Activated CD8-positive, alpha-beta T cell treated with anti-CD3 and anti-CD28 coated beads for 36 hours (primary cell): ENCODE data around the gene INPP5A. TPM values are rescaled to one million over a fixed set of nuclear protein-coding genes. Genes with fewer than 3 reads are reported as not detected.

ENCODE experiments used
- ATAC-seq: fragments of 200-7000 bp; cut with Tn5 transposase; one replicate; pipeline ENCODE4 v1.10.0; 2021; ENCODE audit warnings: mild to moderate bottlenecking, moderate library complexity
- CTCF ChIA-PET: fragments of 350-600 bp; sonication (Branson Sonifier 250); formaldehyde crosslinking; loops from one replicate; lab custom pipeline; 2021; ENCODE audit warnings: antibody characterized with exemption; lab: Charles Lee
- POLR2A ChIA-PET: fragments of 350-600 bp; sonication (Branson Sonifier 250); formaldehyde crosslinking; loops from one replicate; lab custom pipeline; 2021; ENCODE audit warnings: antibody characterized with exemption; lab: Charles Lee
- DNase-seq: peaks from one replicate; pipeline ENCODE4 v3.0.0-alpha.2; 2020
- H3K27ac Mint-ChIP-seq: one replicate; pipeline ENCODE4 v1.8.0; 2021; ENCODE audit warnings: mild to moderate bottlenecking, mixed read lengths
- H3K27me3 Mint-ChIP-seq: one replicate; pipeline ENCODE4 v1.8.0; 2021; ENCODE audit warnings: mixed read lengths
- H3K36me3 Mint-ChIP-seq: one replicate; pipeline ENCODE4 v1.8.0; 2021; ENCODE audit warnings: low read depth, mixed read lengths
- H3K4me1 Mint-ChIP-seq: one replicate; pipeline ENCODE4 v1.8.0; 2021; ENCODE audit warnings: low read depth, mixed read lengths
- H3K4me3 Mint-ChIP-seq: one replicate; pipeline ENCODE4 v1.8.0; 2021; ENCODE audit warnings: mild to moderate bottlenecking, moderate library complexity, mixed read lengths
- H3K9me3 Mint-ChIP-seq: one replicate; pipeline ENCODE4 v1.8.0; 2021; ENCODE audit warnings: mixed read lengths
- CTCF ChIP-seq: fragments of 200-600 bp; IDR thresholded peaks from one replicate; pipeline ENCODE4 v1.8.0; 2022; ENCODE audit warnings: antibody characterized with exemption, mild to moderate bottlenecking
- intact Hi-C: fragments of 100-400 bp; cut with micrococcal nuclease; formaldehyde crosslinking; loops from one replicate; pipeline ENCODE4 v1.10.0; 2022
- total RNA-seq, 2 experiments: library from RNA; stranded (reverse); gene quantifications; one replicate each; pipeline ENCODE4 v1.2.3, GENCODE V29; 2021

INPP5A gene
- total RNA-seq, 2 experiments from 2014 or later: 9.6 to 10.4 TPM

GRCh38 chr10:132617737-132618052, 80.1 kb downstream of the INPP5A start:
- TF ChIP-seq CTCF: no peak
- ATAC-seq: no peak

GRCh38 chr10:132618158-132618919, 80.8 kb downstream of the INPP5A start:
- intact Hi-C loops: loop anchor here (5.0 kb wide), 1 partner anchor 36 kb away; no protein-coding TSS in a partner anchor
- CTCF ChIA-PET: interaction anchor here (0.8 to 1.1 kb wide), 2 partner anchors 67 to 242 kb away, joined by 3 read pairs; no protein-coding TSS in a partner anchor
- peaks cover 24% of the 10 kb centered on the region for H3K4me1 Mint-ChIP-seq
- H3K4me3 Mint-ChIP-seq: no peak overlapping the region
- POLR2A ChIA-PET: interaction anchor here (1.0 kb wide), 1 partner anchor 209 kb away, joined by 3 read pairs; no protein-coding TSS in a partner anchor
- H3K27ac Mint-ChIP-seq: no peak overlapping the region
- H3K9me3 Mint-ChIP-seq: peaks cover 34% of the 10 kb centered on the region
- H3K36me3 Mint-ChIP-seq: peaks cover 45% of the 10 kb centered on the region
- no peak for DNase-seq
- no peak for TF ChIP-seq CTCF
- H3K27me3 Mint-ChIP-seq: peaks cover 6% of the 10 kb centered on the region
- no peak for ATAC-seq

More at GRCh38 chr10:132617737-132618052, 80.1 kb downstream of the INPP5A start:
- no peak for DNase-seq
- ChIA-PET POLR2A (interaction anchor here (1.0 to 2.3 kb wide), 2 partner anchors 15 to 208 kb away, joined by 3 to 5 read pairs; no protein-coding TSS in a partner anchor), CTCF (interaction anchor here (0.8 to 1.1 kb wide), 2 partner anchors 66 to 242 kb away, joined by 3 read pairs; no protein-coding TSS in a partner anchor)
- Mint-ChIP-seq H3K4me1 (peaks cover 31% of the 10 kb centered on the region), H3K4me3 (no peak overlapping the region), H3K27ac (no peak overlapping the region), H3K9me3 (peaks cover 34% of the 10 kb centered on the region), H3K27me3 (peaks cover 6% of the 10 kb centered on the region), H3K36me3 (peaks cover 45% of the 10 kb centered on the region)
- intact Hi-C loops: loop anchor here (5.0 kb wide), 1 partner anchor 35 kb away; no protein-coding TSS in a partner anchor

GRCh38 chr10:132619927-132620326, 82.3 kb downstream of the INPP5A start:
- no peak for DNase-seq
- intact Hi-C loops: loop anchor here (5.0 kb wide), 1 partner anchor 38 kb away; no protein-coding TSS in a partner anchor
- H3K27ac Mint-ChIP-seq: no peak overlapping the region
- H3K4me3 Mint-ChIP-seq: no peak overlapping the region
- CTCF ChIA-PET: no interaction called here
- POLR2A ChIA-PET: no interaction called here
- no peak for ATAC-seq
- TF ChIP-seq CTCF: no peak
- H3K4me1 Mint-ChIP-seq: peaks cover 19% of the 10 kb centered on the region
- H3K9me3 Mint-ChIP-seq: peaks cover 34% of the 10 kb centered on the region
- peaks cover 6% of the 10 kb centered on the region for H3K27me3 Mint-ChIP-seq
- H3K36me3 Mint-ChIP-seq: peaks cover 43% of the 10 kb centered on the region

GRCh38 chr10:132624061-132624846, 86.7 kb downstream of the INPP5A start:
- no peak for TF ChIP-seq CTCF
- POLR2A ChIA-PET: no interaction called here
- CTCF ChIA-PET: interaction anchor here (1.4 kb wide), 1 partner anchor 31 kb away, joined by 3 read pairs; no protein-coding TSS in a partner anchor
- Mint-ChIP-seq H3K4me3 (no peak overlapping the region), H3K27me3 (no peaks in the 10 kb centered on the region), H3K36me3 (peaks cover 14% of the 10 kb centered on the region), H3K4me1 (peaks cover 18% of the 10 kb centered on the region), H3K9me3 (peaks cover 14% of the 10 kb centered on the region), H3K27ac (no peak overlapping the region)
- intact Hi-C loops: no loop called here
- ATAC-seq (no peak), DNase-seq (no peak)
